ENCODE data around the gene RBMX.

GRCh38 chrX:136825771-136826170, 54.8 kb downstream of the RBMX start:
- TF ChIP-seq CTCF (IDR thresholded peaks at IDR 0.05) (no peak), EP300 (IDR thresholded peaks at IDR 0.05) (no peak), POLR2A (IDR thresholded peaks at IDR 0.05) (no peak)
